Measurements from ENCODE around the gene NECTIN4.

NECTIN4 gene

DNA sequence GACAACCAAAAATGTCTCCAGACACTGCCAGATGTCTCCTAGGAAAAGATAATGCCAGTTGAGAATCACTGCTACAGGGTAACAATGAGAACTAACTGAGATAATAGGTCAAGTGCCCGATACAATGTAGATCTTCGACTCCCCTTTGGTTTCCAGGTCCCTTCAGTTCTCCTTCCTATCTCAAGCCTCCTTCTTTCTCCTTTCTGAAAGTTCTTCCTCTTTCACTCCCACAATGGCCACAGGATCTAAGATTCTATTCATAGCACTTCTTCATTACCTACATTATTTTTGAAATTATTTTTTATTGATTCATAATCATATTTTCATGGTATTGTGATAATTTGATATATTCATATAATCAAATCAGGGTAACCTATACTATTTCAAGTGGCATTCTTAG is 22.2 kb upstream of the NECTIN4 start:
- DNase-seq (ENCODE audit: low read depth in 3 of 3): no peak

DNA sequence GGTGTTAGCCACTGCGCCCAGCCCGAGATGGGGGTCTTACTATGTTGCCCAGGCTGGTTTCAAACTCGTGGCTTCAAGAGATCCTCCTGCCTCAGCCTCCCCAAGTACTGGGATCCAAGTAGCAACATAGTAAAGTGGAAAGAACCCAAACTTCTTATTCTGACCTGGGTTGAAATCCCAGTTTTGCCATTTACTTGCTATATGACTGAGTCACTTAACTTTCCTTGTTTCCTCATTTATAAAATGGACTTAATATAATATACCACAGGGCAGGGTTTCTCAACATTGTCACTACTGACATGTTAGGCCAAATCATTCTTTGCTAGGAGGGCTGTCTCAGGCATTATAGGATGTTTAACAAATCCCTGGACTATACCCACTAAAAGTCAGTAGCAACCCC is 21.8 kb upstream of the NECTIN4 start:
- no peak for DNase-seq (ENCODE audit: low read depth in 3 of 3)

DNA sequence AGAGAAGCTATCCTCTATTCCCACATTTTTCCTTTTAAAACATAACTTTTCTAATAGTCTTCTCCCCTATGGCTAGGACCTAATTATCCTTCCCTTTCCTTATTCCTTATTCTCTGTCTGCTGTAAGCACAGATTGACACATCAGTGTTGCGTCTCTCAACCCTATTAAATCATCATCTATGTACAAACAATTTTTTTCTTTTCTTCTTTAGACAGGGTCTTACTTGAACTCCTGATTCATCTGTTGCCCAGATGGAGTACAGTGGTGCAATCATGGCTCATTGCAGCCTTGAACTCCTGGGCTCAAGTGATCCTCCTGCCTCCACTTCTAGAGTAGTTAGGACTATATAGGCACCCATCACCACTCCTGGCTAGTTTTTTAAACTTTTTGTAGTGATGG is 17.1 kb upstream of the NECTIN4 start:
- no peak for DNase-seq (ENCODE audit: low read depth in 3 of 3)

DNA sequence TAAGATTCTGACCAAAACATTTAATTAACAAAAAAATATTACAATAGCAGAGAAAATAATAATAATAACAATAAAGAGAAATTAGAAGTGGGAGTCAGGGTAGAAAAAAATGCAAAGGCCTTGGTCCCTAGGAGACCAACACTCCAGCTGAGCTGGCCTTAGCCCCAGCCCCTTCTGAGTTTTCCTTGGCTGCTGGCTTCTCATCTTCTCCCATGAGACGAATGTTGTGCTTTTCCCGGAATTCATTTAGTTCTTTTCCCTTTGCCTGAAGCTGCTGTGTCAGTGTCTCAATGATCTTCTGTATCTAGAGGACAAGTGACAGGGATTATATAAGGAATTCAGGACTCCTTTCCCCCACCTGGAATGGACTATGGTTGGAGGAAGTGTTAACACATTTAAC is 11.2 kb upstream of the NECTIN4 start:
- DNase-seq (ENCODE audit: low read depth in 3 of 3): no peak

DNA sequence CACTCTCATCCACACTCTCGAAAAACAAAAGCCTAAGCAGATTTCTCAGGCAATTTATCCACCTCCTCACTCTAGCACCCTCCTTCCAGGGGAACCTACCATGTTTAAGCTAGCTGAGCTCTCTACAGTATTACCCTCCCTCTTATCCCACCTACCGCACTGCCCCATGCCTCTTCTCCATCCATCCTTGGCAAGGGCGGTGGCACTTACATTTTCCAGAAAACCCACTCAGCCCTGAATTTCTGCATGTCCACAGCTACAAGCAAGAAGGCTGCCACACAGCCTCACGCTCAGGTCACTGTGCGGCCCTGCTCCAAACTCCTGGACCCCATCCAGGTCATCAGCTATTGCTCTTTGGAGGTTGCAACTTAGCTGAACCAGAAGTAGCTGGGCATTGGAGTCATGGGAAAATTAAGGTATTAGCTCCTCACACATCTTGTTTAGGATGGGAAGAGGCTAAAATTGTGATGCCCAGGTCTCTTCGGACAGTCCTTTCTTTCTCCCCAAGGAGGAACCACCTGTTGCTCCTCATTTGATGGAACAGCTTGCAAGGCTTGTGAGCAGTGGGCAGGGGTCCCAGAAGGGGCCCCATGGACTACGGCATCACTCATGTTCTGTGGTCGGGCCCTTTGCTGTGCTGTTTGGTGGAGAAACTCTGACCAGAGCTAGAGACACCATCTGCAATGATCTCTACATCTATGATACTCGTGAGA is 9.9 kb upstream of the NECTIN4 start:
- no peak for DNase-seq (ENCODE audit: low read depth in 3 of 3)

DNA sequence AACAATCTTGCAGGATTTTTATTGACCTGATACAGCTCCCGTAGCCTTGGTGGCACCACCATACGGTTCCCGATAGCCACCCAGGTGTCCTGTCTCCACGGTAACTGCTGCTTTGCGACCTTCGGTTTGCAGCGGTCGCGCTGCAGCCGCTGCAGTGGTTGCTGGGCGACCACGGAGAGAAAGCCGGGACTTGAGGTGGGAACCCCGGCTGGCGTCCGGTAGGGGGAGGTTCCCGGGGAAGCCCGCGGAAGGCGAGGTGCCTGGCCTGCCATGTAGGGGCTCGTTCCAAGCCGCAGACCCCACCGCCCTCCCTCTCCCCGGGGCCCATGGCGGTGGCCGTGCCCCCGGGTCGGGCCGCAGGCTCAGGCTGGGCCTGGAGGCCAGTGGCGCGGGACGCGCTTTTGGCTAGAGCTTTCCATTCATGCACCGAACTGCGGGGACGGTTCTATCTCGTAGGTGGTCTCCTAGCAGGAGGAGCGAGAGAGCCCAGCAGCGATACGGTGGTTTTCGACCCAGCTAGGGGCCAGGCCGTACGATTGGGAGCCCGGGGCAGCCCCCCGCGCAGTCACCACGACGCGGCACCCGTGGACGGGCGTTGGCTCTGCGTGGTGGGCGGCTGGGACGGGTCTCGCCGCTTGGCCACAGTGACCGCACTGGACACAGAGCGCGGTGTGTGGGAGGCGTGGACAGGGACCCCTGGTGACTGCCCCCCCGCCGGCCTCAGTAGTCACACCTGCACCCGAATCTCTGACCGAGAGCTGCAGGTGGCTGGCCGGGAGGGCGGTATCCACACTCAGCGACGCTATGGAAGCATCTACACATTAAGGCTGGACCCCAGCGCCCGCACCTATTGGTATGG is 9.1 kb upstream of the NECTIN4 start, which contains the start of gene KLHDC9:
TSS of gene KLHDC9 (plus strand) at position 152 of the 859 bp plus-strand sequence. CDS start at position 327, 175 bp downstream.
- peak; percentile 35 to 73 (median 38) for DNase-seq (ENCODE audit: low read depth in 3 of 3)

DNA sequence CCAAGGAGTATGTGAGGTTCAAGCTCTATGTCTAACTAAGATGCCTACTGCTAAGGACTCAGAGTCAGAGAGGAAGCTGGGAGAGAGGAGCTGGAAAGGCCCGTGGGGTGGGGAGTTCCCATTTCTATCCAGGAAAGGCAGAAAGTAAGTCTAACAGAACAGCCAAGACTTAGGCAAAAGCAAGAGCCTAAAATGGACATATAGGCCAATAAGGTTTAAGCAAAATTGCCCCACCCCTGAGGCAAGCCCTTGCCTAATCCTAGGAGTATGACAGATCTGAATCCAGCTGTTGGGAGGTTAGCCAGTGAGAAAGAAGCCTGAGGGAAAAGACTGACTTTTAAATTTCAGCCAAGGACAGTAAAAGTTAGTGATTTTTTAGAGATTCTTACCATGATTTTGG is 7.2 kb upstream of the NECTIN4 start:
- DNase-seq (ENCODE audit: low read depth in 3 of 3): no peak

DNA sequence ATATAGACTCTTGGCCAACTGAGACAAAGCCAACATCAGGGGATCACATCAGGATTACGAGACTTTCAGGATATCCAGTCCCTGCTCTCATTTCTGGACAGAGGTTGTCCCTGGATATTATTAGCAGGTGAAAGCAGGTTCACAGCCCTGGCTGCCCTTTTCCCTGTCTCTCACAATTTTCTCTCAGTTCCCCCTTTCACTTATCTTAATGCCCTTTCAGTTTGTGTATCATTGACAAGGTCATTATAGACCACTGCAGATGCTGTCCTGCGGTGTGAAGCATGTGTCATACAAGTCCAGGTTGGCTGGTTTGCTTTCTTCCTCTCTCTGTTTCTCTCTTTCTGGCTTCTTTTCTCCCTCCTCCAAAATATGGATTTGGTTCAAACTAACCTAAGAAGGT is 6.7 kb upstream of the NECTIN4 start:
- no peak for DNase-seq (ENCODE audit: low read depth in 3 of 3)

DNA sequence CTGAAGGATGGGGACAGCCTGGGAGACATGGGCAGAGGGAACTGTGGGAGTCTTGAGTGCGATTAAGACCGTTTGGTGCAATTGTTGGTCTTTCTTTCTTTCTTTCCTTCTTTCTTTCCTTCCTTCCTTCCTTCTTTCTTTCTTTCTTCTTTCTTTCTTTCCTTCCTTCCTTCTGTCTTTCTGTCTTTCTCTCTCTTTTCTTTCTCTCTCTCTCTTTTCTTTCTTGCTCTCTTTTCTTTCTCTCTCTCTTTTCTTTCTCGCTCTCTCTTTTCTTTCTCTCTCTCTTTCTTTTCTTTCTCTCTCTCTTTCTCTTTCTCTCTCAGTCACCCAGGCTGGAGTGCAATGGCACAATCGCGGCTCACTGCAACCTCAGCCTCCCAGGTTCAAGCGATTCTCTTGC is 5.9 kb upstream of the NECTIN4 start:
- DNase-seq (ENCODE audit: low read depth in 3 of 3): no peak

DNA sequence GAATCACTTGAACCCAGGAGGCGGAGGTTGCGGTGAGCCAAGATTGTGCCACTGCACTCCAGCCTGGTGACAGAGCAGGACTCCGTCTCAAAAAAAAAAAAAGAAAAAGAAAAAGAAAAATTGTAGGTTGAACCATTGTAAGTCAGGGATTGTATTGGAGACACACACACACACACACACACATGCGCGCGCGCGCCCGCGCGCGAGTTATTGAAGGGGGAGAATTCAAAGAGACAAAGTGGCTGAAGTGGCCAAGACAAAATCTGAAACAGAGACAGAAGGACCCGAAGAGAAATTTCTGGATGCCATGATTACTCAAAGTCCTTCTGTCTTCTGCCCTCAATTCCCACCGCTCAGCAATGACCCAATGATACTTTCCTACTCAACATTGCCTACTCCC is 5.1 kb upstream of the NECTIN4 start:
- DNase-seq (ENCODE audit: low read depth in 3 of 3): no peak

DNA sequence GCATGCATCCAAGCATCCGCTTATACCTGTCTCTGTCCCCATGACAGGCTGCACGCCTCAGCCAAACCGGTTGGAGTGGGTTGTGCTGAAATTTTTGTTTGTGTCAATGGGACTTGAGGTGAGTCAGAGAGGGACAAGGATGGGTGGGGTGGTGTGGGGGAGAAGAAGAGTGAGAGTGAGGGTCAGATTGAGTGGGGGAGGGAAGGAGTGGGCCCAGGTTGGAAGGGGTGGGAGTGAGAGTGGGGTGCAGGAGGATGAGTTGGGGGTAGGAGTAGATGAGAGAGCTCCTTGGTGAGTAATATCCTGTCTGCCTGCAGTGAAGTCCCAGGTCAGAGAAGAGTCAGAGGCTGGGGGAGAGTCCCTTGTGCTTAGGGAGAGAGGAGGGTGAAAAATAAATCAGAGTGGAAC is 3.3 kb upstream of the NECTIN4 start:
- peak; percentile 16 to 47 (median 36) for DNase-seq (ENCODE audit: low read depth in 3 of 3)

DNA sequence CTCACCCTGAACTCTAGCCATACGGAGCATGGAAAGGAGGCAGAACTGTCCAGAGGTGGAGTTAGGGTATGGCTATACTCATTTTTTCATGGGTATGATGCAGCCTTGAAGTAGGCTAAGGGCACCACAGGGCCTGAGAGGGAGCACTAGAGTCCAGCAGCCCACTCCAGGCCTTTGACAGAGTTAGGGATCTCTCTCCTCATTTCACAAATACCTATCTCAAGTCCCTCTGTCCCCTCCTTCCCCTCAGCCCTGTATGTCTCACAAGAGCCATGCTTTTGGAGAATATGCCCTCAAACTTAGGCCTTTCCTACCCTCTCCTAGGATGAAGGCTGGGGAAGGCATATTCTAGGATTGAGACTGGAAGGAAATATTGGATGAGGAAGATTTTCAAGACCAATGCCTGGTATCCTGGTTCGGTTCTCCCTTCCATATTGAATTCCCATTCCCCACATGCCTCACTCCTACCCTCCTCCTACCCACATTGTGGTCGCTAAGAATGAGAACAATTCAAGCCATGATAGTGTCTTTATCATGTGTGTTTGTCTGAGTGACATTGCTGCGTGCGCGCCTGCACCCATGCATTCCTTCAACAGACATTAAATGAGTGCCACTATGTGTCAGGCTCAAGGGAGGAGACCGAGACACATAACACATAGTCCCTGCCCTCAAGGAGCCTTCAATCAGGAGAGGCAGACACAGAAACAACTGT is 2.6 kb upstream of the NECTIN4 start:
- no peak for DNase-seq (ENCODE audit: low read depth in 3 of 3)

DNA sequence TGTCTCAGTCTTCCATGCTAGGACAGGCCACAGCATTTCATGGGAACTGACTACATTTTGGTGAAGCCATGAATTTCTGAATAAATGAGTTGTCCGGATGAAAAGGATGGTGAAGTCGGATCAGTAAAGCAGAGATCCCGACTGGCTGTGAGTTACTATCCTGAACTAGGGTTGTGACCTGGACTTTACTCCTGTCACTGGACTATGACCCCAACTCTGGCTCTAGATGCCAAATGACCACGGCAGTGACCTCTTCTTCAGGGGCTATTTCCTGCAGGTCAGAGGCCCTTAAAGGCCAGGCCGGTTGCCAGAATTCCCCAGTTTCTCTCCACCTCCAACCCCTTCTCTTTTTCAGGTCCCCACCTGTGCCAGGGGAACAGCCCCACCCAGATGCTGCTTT is 1.7 kb upstream of the NECTIN4 start:
- DNase-seq (ENCODE audit: low read depth in 3 of 3): no peak

DNA sequence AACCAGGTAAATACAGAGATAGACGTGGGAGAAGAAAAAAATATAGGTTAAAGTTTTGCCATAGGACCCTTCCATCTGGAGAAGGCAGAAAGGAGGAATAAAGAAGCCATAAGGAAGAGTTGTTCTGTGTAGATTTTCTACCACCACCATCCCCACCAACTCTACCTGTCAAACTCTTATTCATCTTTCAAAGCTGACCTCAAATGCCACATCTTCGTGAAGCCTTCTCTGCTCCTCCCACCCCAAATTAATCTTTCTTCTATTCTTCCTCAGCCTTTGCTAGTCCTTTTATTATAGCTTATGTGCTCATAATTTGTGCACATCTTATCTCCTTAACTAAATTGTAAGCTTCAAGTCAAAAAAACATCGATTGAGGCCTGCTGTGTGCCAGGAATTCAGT is 1.3 kb upstream of the NECTIN4 start:
- no peak for DNase-seq (ENCODE audit: low read depth in 3 of 3)

DNA sequence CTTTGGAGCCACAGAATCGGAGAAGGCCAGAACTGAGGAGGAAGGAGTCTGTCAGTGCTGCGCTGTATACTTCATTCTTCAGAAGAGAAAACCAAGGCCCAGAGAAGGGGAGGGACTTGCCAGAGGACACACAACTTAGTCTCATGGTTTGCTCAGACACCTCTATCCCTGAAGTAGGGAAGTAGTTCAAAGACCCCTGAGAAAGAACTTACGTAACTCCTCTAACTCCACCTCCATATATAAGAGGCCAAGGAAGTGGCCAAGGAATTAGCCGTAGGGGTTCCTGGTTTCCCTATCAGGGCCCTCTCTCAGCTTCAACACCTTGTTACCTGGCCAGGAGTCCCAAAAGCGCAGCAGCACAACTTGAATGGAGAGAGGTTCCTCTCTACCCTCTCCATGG is 580 bp upstream of the NECTIN4 start:
- no peak for DNase-seq (ENCODE audit: low read depth in 3 of 3)

DNA sequence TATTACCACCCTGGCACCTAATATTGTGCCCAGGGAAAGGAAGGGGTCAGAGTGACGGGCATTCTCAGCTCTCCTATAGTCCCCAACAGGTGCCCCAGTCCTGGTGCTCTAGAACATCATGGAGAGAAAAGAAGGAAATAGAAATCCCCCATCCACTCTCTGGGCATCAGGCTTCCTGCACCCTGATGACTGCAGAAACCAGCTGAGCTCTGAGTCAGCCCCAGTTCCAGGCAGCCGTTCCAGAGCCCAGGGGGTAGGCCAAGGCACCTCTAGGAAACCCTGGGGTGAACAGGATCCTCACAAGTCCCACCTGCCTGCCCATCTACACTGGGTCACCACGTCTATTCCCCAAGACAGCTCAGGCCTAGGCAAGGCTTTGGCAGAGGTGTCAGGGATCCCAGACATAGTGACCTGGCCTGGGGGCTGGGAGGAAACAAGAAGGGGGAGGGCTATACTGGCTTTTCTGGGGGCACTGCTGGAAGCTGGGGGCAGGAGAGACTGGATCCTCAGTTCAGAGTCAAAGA is 709 bp downstream of the NECTIN4 start:
- DNase-seq (ENCODE audit: low read depth in 3 of 3): no peak

DNA sequence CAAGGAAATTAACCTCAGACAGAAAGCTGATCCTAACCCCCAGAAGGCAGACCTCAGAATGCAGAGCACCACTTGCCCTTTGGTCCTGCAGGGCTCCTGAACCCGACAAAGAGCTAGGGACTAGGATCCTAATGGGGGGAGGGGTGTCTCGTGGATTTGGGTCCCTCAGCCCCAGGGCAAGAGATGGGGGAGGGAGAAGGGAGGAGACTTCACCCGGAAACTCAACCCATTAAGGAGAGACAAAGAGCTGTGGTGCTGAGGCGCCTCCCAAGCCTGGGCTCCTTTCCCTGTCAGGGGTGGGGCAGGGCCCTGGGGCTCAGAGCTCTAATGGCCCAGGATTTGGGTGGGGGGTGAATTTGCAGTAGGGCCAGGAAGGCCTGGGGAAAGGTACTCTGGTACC is 2.9 kb downstream of the NECTIN4 start:
- no peak for DNase-seq (ENCODE audit: low read depth in 3 of 3)

DNA sequence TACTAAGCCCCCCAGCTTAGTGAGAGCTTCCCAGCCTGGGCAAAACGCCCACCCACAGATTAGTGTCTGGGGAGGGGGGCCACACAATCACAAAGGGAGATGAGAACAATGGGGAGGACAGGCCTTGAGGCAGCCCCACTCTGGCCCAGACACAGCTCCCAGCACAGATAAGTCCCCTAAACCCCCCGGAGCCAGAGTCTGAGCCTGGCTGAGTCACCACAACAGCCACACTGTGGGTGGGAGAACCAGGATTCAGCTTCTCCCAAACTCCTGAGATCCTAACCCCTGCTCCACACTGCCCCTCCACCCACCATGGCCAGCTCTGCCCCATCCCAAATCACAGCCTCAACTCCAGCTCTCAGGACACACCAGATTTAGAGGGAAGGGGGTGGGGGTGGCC is 4.2 kb downstream of the NECTIN4 start:
- no peak for DNase-seq (ENCODE audit: low read depth in 3 of 3)

DNA sequence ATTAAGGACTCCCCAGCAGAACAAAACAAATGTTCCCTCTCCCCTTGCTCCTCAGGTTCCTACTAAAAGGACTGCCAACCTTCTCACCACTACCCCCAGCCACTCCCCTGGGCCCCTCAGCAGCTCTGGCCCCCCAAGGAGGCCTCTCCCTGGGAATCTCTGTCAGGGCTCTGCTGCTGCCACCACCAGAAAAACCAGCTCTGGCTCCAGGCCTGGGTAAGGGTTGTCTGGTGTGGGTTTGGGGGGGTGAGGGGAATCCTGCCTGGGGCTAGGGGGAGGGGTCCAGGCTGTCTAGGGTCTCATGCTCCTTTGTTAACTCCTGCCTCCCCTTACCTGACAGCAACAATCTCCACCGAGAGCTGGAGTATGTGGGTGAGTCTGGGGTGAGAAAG is 4.8 kb downstream of the NECTIN4 start:
- no peak for DNase-seq (ENCODE audit: low read depth in 3 of 3)

DNA sequence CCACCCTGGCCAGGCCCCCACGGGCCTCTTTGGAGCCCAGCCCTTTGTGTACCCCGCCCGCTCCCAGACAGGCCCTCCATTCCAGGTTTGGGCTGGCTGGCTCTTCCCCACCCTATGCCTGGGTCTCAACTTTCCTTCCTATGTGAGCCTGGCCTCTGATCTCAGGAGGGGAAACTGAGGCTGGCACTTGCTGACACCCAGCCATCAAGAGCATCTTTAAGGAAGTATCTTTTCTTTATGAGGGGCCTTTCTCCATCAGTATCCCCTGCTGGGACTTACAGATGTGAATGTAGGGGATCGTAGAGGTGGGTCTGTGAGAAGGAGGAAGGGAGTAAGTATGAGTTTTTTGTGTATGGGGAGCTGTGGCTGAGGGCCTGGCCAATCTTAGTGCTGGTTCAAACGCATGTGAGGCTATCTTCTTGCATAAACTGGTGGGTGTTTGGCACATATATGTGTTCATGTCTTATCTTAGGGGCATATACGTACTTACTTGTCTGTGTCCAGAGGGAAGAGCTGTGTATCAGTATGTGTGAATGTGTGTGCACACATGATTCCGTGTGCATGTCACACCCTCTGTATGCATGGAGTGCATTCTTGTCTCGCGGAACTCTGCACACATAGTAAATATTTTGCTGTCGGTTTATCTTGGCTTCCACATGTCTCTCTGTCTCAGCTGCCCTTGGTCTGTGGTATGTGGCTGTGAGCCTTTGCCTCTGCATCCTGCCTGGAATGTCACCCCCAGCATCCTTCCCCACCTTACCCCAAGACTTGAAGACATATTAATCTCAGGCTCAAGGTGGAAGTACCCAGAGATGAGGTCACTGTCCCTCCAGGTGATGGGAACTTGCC is 5.4 kb downstream of the NECTIN4 start:
- DNase-seq (ENCODE audit: low read depth in 3 of 3): no peak

DNA sequence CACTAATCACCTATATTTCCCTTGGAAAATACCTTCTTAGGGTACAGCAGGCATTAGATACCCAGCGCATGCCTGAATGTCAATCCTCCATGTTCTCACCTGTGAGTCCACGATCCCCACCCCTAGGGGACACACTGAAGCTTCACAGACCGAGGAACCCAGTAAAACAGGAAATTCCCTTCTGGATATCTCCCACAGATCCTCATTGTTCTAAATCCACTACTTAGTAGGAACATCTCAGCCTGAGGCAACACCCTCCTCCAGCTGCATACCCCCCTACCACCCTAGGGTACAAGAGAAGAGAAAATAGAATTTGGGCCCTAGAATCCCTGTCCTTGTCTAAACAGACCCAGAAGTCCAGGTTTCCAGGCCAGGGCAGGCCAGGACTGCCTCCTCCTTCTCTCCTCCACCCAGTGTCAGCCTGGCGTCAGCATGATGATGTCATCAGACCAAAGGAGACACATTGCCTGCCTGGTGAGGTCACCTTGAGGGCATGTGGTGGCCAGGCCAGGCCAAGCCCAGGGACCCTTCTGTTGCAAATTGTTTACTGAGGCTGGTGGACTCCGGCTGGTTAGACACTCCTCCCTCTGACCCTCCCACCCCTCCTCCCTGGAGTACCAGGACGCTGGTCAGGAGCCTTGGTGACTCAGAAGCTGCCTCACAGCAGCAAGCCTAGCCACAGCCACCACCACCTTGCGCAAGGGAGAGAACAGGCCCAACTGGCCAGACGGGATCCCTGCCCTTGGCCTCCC is 6.2 kb downstream of the NECTIN4 start:
- no peak for DNase-seq (ENCODE audit: low read depth in 3 of 3)
